A673 (cell line): ENCODE measurements around the gene MMP2. TPM values are rescaled to one million over a fixed set of nuclear protein-coding genes. Genes with fewer than 3 reads are reported as not detected.

Experiments used
- BruUV-seq: library from RNA; stranded (reverse); fragments of 400-500 nt; replicated peaks from 2 replicates; lab custom pipeline; 2021; lab: Mats Ljungman, UMichigan
- CTCF ChIA-PET: fragments of 300-600 bp; sonication (Branson Sonifier 250); formaldehyde crosslinking; loops from one replicate; lab custom pipeline; 2022; ENCODE audit warnings: antibody characterized with exemption; lab: Charles Lee
- POLR2A ChIA-PET: fragments of 300-600 bp; sonication (Branson Sonifier 250); formaldehyde crosslinking; loops from one replicate; lab custom pipeline; 2022; ENCODE audit warnings: antibody characterized with exemption; ENCODE audit not compliant: low non-redundant PET; lab: Charles Lee
- DNase-seq: peaks from one replicate; pipeline ENCODE4 v3.0.0-alpha.2; 2015; ENCODE audit warnings: low spot score
- H3K27ac ChIP-seq: fragments of 200-600 bp; sonication (generic); 2 replicates; pipeline ENCODE4 v1.5.1; 2016; ENCODE audit warnings: mixed run types, low read depth, mild to moderate bottlenecking, mixed read lengths, antibody characterized with exemption, low read length; ENCODE audit not compliant: poor library complexity, severe bottlenecking
- H3K27me3 ChIP-seq: fragments of 200-600 bp; sonication (generic); replicated peaks from 2 replicates; pipeline ENCODE4 v1.6.1; 2017; ENCODE audit warnings: mixed run types, low read depth, mild to moderate bottlenecking, mixed read lengths, antibody characterized with exemption, low read length; ENCODE audit not compliant: insufficient read depth, poor library complexity
- H3K36me3 ChIP-seq: fragments of 200-600 bp; sonication (generic); 2 replicates; pipeline ENCODE4 v1.6.1; 2016; ENCODE audit warnings: mixed run types, mild to moderate bottlenecking, mixed read lengths, antibody characterized with exemption, low read length; ENCODE audit not compliant: insufficient read depth, poor library complexity, severe bottlenecking
- H3K4me1 ChIP-seq: fragments of 200-600 bp; sonication (generic); 2 replicates; pipeline ENCODE4 v1.6.1; 2017; ENCODE audit warnings: mixed run types, mild to moderate bottlenecking, mixed read lengths, antibody characterized with exemption, low read length; ENCODE audit not compliant: insufficient read depth, poor library complexity, severe bottlenecking
- H3K4me3 ChIP-seq: fragments of 200-600 bp; sonication (generic); 2 replicates; pipeline ENCODE4 v1.5.1; 2016; ENCODE audit warnings: low read depth, mixed run types, mild to moderate bottlenecking, mixed read lengths, low read length; ENCODE audit not compliant: poor library complexity, severe bottlenecking
- H3K9me3 ChIP-seq: fragments of 200-600 bp; sonication (generic); 2 replicates; pipeline ENCODE4 v1.6.1; 2016; ENCODE audit warnings: mixed run types, low read depth, mild to moderate bottlenecking, mixed read lengths, antibody characterized with exemption, low read length; ENCODE audit not compliant: poor library complexity, severe bottlenecking
- EZH2 ChIP-seq: fragments of 200-600 bp; sonication (generic); IDR thresholded peaks from 2 replicates; pipeline ENCODE4 v1.6.1; 2017; ENCODE audit warnings: borderline replicate concordance, low read depth, mild to moderate bottlenecking, mixed read lengths, antibody characterized with exemption, low read length; ENCODE audit not compliant: poor library complexity, severe bottlenecking
- intact Hi-C: fragments of 100-400 bp; cut with micrococcal nuclease; formaldehyde crosslinking; loops from one replicate; pipeline ENCODE4 v1.10.0; 2022; ENCODE audit not compliant: unreplicated experiment
- total RNA-seq: library from RNA; stranded (reverse); gene quantifications from 2 replicates; pipeline ENCODE4 v1.2.3, GENCODE V29; 2021
- TF ChIP-seq, protein P1 (sequence below): fragments of 300-800, 200-600 bp; sonication (generic); conservative IDR thresholded peaks from 2 replicates; pipeline ENCODE4 v1.5.1; 2017; ENCODE audit warnings: low read depth, mild to moderate bottlenecking, antibody characterized with exemption, low read length, moderate library complexity, mixed read lengths

MMP2 gene
- total RNA-seq, 1 experiment from 2014 or later: 36.2 TPM

DNA sequence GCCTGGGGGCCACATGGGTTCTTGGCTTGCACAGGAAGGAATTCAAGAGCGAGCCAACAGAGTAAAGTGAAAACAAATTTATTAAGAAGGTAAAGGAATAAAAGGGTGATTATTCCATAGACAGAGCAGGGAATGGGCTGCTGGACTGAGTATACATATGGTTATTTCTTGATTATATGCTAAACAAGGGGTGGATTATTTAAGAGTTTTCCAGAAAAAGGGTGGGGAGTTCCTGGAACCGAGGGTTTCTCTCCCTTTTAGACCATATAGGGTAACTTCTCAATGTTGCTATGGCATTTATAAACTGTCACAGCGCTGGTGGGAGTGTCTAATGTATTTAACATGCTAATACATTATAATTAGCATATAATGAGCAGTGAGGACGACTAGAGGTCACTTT lies 2.0 kb downstream of the MMP2 start:
- POLR2A ChIA-PET: no interaction called here
- DNase-seq: no peak
- CTCF ChIA-PET: no interaction called here
- no peaks in the 10 kb centered on the region for H3K36me3 ChIP-seq
- H3K27ac ChIP-seq: no peak overlapping the region
- no peak for TF ChIP-seq EZH2
- TF ChIP-seq, protein P1, sequence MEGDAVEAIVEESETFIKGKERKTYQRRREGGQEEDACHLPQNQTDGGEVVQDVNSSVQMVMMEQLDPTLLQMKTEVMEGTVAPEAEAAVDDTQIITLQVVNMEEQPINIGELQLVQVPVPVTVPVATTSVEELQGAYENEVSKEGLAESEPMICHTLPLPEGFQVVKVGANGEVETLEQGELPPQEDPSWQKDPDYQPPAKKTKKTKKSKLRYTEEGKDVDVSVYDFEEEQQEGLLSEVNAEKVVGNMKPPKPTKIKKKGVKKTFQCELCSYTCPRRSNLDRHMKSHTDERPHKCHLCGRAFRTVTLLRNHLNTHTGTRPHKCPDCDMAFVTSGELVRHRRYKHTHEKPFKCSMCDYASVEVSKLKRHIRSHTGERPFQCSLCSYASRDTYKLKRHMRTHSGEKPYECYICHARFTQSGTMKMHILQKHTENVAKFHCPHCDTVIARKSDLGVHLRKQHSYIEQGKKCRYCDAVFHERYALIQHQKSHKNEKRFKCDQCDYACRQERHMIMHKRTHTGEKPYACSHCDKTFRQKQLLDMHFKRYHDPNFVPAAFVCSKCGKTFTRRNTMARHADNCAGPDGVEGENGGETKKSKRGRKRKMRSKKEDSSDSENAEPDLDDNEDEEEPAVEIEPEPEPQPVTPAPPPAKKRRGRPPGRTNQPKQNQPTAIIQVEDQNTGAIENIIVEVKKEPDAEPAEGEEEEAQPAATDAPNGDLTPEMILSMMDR: no peak
- no TSS peak for BruUV-seq
- peaks cover 6% of the 10 kb centered on the region for H3K4me1 ChIP-seq
- H3K27me3 ChIP-seq: peaks cover 5% of the 10 kb centered on the region
- no peak overlapping the region for H3K4me3 ChIP-seq
- H3K9me3 ChIP-seq: no peaks in the 10 kb centered on the region
- intact Hi-C loops: no loop called here

- ChIA-PET CTCF (no interaction called here), POLR2A (no interaction called here)
- DNase-seq: no peak
These were observed 3.1 kb downstream of the MMP2 start for GRCh38 chr16:55482056-55482455.

DNA sequence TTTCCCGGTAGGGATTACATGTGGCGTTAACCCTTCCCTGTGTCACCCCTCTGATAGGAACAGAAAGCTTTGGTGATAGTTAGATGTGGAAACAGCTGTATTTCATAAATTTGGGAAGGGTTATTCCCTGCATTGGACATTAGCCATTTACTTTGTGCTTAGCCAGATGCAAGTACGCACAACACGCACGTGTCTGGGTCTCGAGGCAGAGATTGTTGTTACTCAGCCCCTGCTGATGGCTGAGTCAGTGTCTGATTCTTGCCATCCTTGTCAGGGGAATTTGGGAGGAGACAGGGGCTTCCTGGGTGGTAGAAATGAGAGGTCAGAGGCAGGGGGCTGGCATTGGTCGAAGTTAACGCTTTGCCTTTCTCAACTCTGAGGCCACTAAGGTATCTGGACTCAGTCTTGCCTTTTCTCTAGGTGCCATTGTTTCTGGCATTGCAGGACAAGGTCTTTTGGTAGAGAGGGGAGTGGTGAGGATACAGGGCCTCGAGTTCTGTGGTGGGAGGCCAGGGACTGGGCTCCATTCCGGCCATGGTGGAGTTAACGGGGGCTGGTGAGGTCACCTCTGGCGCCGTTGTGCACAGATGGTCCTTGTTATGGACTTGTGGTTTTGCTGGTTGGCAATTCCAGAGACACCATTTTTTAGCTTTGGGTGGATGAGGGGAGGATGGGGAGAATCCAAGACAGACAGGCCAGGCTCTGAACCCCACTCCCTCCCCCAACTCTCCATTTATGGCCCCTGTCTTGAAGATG lies 8.2 kb downstream of the MMP2 start:
- no peak overlapping the region for H3K27ac ChIP-seq
- BruUV-seq: no TSS peak

More at GRCh38 chr16:55482056-55482455, 3.1 kb downstream of the MMP2 start:
- Histone ChIP-seq H3K27ac (no peak overlapping the region), H3K27me3 (peaks cover 5% of the 10 kb centered on the region), H3K36me3 (no peaks in the 10 kb centered on the region), H3K9me3 (no peaks in the 10 kb centered on the region), H3K4me1 (peaks cover 6% of the 10 kb centered on the region), H3K4me3 (no peak overlapping the region)
- TF ChIP-seq, protein P1: no peak
- TF ChIP-seq EZH2: no peak
- no TSS peak for BruUV-seq
- intact Hi-C loops: no loop called here

More for the DNA sequence above, 8.2 kb downstream of the MMP2 start:
- no peak for DNase-seq
- Histone ChIP-seq H3K9me3 (no peaks in the 10 kb centered on the region), H3K36me3 (no peaks in the 10 kb centered on the region), H3K27me3 (no peaks in the 10 kb centered on the region), H3K4me1 (no peaks in the 10 kb centered on the region), H3K4me3 (no peak overlapping the region)
- intact Hi-C loops: no loop called here
- no peak for TF ChIP-seq EZH2
- TF ChIP-seq, protein P1: no peak
- CTCF ChIA-PET: no interaction called here
- POLR2A ChIA-PET: no interaction called here
